Caco-2 (cell line): ENCODE measurements around the gene UBE2L3. TPM values are rescaled to one million over a fixed set of nuclear protein-coding genes. Genes with fewer than 3 reads are reported as not detected.

Experiments
- BruUV-seq: library from RNA; stranded (reverse); fragments of 400-500 nt; replicated peaks from 2 replicates; lab custom pipeline; 2021; lab: Mats Ljungman, UMichigan
- CTCF ChIA-PET: fragments of 300-600 bp; sonication (Branson Sonifier 250); formaldehyde crosslinking; loops from one replicate; lab custom pipeline; 2022; ENCODE audit warnings: antibody characterized with exemption; lab: Charles Lee
- POLR2A ChIA-PET: fragments of 300-600 bp; sonication (Branson Sonifier 250); formaldehyde crosslinking; loops from one replicate; lab custom pipeline; 2022; ENCODE audit warnings: antibody characterized with exemption; lab: Charles Lee
- DNase-seq, 2 experiments: peaks; one replicate each; pipeline versions ENCODE4 v3.0.0 to v3.0.0-alpha.2; 2020 to 2022
- H3K27me3 ChIP-seq: replicated peaks from 2 replicates; pipeline ENCODE4 v1.6.0; 2011; ENCODE audit warnings: low read length; ENCODE audit not compliant: control insufficient read depth, insufficient read depth
- H3K36me3 ChIP-seq: 2 replicates; pipeline ENCODE4 v1.5.1; 2011; ENCODE audit warnings: low read length; ENCODE audit not compliant: control insufficient read depth, insufficient read depth
- H3K4me1 ChIP-seq: fragments of 250-450 bp; sonication (Bioruptor Pico); 2 replicates; pipeline ENCODE4 v1.5.1; 2020; ENCODE audit warnings: mild to moderate bottlenecking
- H3K4me3 ChIP-seq: 2 replicates; pipeline ENCODE4 v1.5.1; 2011; ENCODE audit warnings: low read depth, mild to moderate bottlenecking, control low read depth, low read length
- H3K9me3 ChIP-seq: fragments of 250-450 bp; sonication (Bioruptor Pico); 2 replicates; pipeline ENCODE4 v1.5.1; 2020; ENCODE audit warnings: mild to moderate bottlenecking, moderate library complexity
- H3K27ac Mint-ChIP-seq: one replicate; pipeline ENCODE4 v1.8.0; 2022; ENCODE audit warnings: mixed read lengths; ENCODE audit not compliant: unreplicated experiment
- H3K27me3 Mint-ChIP-seq: one replicate; pipeline ENCODE4 v1.8.0; 2022; ENCODE audit warnings: mixed read lengths; ENCODE audit not compliant: insufficient read depth, unreplicated experiment
- H3K36me3 Mint-ChIP-seq: one replicate; pipeline ENCODE4 v1.8.0; 2022; ENCODE audit warnings: mild to moderate bottlenecking, mixed read lengths; ENCODE audit not compliant: insufficient read depth, unreplicated experiment
- H3K4me1 Mint-ChIP-seq: one replicate; pipeline ENCODE4 v1.8.0; 2022; ENCODE audit warnings: low read depth, mixed read lengths; ENCODE audit not compliant: unreplicated experiment
- H3K4me3 Mint-ChIP-seq: one replicate; pipeline ENCODE4 v1.8.0; 2022; ENCODE audit warnings: mild to moderate bottlenecking, moderate library complexity, mixed read lengths; ENCODE audit not compliant: unreplicated experiment
- H3K9me3 Mint-ChIP-seq: one replicate; pipeline ENCODE4 v1.8.0; 2022; ENCODE audit warnings: mixed read lengths; ENCODE audit not compliant: unreplicated experiment
- intact Hi-C: fragments of 100-400 bp; cut with micrococcal nuclease; formaldehyde crosslinking; loops from one replicate; pipeline ENCODE4 v1.10.0; 2022; ENCODE audit not compliant: unreplicated experiment
- total RNA-seq: library from RNA; stranded (reverse); gene quantifications from 2 replicates; pipeline ENCODE4 v1.2.3, GENCODE V29; 2022
- TF ChIP-seq, protein P1 (sequence below), 2 experiments: fragments of 200-600 bp in 1 of 2; IDR thresholded peaks; 1 replicate in 1 of 2; 2 replicates in 1 of 2; pipeline versions ENCODE4 v1.5.1 to v1.8.0; 2011 to 2022; ENCODE audit warnings: antibody characterized with exemption in 1 of 2, control low read depth in 1 of 2, inconsistent platforms in 1 of 2, low read depth in 1 of 2, low read length in 1 of 2, mild to moderate bottlenecking in 1 of 2, moderate library complexity in 1 of 2; ENCODE audit not compliant: insufficient read depth in 1 of 2, severe bottlenecking in 1 of 2, unreplicated experiment in 1 of 2

The UBE2L3 gene
- total RNA-seq, 1 experiment from 2014 or later: 63.4 TPM

DNA sequence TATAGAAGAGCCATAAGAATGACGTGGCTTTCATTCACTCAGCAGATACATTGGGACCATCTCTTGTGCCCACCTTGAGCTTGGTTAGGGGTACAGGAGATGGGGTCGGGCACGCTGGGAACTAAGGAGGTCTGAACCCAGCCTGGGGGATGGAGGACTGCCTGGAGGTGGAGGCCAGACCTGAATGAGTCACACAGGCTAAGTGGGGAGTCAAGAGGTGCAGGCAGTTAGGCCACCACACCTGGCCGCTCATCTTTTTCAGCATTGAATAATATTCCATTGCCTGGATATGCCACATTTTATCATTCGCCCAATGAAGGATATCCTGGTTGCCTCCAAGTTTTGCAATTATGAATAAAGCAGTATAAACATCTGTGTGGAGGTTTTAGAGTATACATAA is 94.5 kb downstream of the UBE2L3 start:
- Mint-ChIP-seq H3K27ac (no peak overlapping the region), H3K9me3 (no peaks in the 10 kb centered on the region), H3K4me3 (no peak overlapping the region), H3K27me3 (no peaks in the 10 kb centered on the region), H3K36me3 (peaks cover 41% of the 10 kb centered on the region), H3K4me1 (peaks cover 11% of the 10 kb centered on the region)
- no TSS peak for BruUV-seq
- H3K4me3 ChIP-seq: no peak overlapping the region
- no peaks in the 10 kb centered on the region for H3K27me3 ChIP-seq
- no peaks in the 10 kb centered on the region for H3K36me3 ChIP-seq
- TF ChIP-seq, protein P1, sequence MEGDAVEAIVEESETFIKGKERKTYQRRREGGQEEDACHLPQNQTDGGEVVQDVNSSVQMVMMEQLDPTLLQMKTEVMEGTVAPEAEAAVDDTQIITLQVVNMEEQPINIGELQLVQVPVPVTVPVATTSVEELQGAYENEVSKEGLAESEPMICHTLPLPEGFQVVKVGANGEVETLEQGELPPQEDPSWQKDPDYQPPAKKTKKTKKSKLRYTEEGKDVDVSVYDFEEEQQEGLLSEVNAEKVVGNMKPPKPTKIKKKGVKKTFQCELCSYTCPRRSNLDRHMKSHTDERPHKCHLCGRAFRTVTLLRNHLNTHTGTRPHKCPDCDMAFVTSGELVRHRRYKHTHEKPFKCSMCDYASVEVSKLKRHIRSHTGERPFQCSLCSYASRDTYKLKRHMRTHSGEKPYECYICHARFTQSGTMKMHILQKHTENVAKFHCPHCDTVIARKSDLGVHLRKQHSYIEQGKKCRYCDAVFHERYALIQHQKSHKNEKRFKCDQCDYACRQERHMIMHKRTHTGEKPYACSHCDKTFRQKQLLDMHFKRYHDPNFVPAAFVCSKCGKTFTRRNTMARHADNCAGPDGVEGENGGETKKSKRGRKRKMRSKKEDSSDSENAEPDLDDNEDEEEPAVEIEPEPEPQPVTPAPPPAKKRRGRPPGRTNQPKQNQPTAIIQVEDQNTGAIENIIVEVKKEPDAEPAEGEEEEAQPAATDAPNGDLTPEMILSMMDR (IDR thresholded peaks at IDR 0.05; ENCODE audit: insufficient read depth in 1 of 2, low read depth in 1 of 2, low read length in 1 of 2, severe bottlenecking in 1 of 2, unreplicated experiment in 1 of 2): no peak
- ChIA-PET CTCF (no interaction called here), POLR2A (interaction anchor here (0.7 kb wide), 1 partner anchor 26 kb away, joined by 4 read pairs; no protein-coding TSS in a partner anchor)
- intact Hi-C loops: no loop called here
- no peaks in the 10 kb centered on the region for H3K9me3 ChIP-seq
- no peak for DNase-seq
- H3K4me1 ChIP-seq: peaks cover 8% of the 10 kb centered on the region; the same call in 1 of the 2 replicates

DNA sequence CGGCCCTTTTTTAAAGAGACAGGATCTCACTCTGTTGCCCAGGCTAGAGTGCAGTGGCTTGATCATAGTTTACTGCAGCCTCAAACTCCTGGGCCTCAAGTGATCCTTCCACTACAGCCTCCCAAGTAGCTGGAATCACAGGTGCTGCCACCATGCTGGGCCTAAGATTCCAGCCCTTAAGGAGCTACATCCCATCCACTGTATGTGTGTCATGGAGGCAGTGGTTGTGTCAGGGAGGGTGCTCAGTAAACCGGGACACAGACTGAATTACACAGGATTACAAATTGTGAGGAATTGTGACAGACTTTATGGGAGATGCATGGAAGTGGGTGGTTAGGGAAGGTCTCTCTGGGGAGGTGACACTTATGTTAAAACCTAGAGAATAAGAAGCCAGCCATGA is 96.2 kb downstream of the UBE2L3 start:
- Histone ChIP-seq H3K27me3 (no peaks in the 10 kb centered on the region), H3K4me3 (no peak overlapping the region), H3K9me3 (no peaks in the 10 kb centered on the region), H3K4me1 (no peaks in the 10 kb centered on the region), H3K36me3 (no peaks in the 10 kb centered on the region)
- POLR2A ChIA-PET: no interaction called here
- no TSS peak for BruUV-seq
- H3K27me3 Mint-ChIP-seq: no peaks in the 10 kb centered on the region
- intact Hi-C loops: no loop called here
- TF ChIP-seq, protein P1 (IDR thresholded peaks at IDR 0.05; ENCODE audit: insufficient read depth in 1 of 2, low read depth in 1 of 2, low read length in 1 of 2, severe bottlenecking in 1 of 2, unreplicated experiment in 1 of 2): no peak
- H3K4me3 Mint-ChIP-seq: peak overlapping the region; percentile 40
- H3K36me3 Mint-ChIP-seq: peaks cover 27% of the 10 kb centered on the region
- no peak overlapping the region for H3K27ac Mint-ChIP-seq
- CTCF ChIA-PET: no interaction called here
- H3K4me1 Mint-ChIP-seq: peaks cover 18% of the 10 kb centered on the region
- no peaks in the 10 kb centered on the region for H3K9me3 Mint-ChIP-seq
- no peak for DNase-seq

DNA sequence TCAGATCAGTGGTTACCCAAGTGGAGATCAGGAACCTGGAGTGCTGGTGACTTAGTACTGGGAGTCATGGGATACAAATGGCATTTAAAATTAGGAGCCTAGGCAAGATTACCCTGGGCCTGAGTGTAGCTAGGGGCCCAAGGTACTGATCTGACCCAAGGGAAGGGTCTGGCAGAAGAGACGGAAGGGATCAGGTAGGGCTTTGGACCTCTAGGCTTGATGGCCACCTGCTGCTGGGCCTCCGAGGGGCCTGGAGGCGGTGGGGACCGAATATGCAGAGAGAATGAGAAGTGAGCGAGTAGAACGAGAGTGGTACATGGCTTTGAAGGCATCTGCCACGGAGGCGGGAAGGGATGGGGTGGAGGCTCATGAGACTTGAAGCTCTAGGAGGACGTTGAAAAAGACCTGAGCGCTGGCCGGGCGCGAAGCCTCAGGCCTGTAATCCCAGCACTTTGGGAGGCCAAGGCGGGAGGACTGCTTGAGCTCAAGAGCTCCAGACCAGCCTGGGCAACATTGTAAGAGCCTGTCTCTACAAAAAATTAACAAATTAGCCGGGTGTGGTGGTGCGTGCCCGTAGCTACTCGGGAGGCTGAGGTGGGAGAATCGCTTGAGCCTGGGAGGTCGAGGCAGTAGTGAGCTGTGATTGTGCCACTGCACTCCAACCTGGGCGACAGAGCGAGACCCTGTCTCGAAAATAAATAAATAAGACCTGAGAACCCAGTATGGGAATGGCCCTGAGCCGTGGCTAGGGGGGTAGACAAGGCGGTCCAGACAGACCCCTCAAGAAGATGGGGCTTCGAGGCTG is 97.7 kb downstream of the UBE2L3 start:
- peaks cover 39% of the 10 kb centered on the region for H3K36me3 Mint-ChIP-seq
- CTCF ChIA-PET: interaction anchor here (0.5 to 1.5 kb wide), 3 partner anchors 19 to 70 kb away, joined by 4 to 7 read pairs (median 7); partner anchors contain the start of gene SDF2L1
- H3K4me3 Mint-ChIP-seq: peak overlapping the region; percentile 89
- peaks cover 24% of the 10 kb centered on the region for H3K4me1 Mint-ChIP-seq
- H3K27me3 Mint-ChIP-seq: no peaks in the 10 kb centered on the region
- POLR2A ChIA-PET: interaction anchor here (1.2 to 1.6 kb wide), 2 partner anchors 13 to 36 kb away, joined by 3 to 4 read pairs; no protein-coding TSS in a partner anchor
- TF ChIP-seq, protein P1 (IDR thresholded peaks at IDR 0.05; ENCODE audit: insufficient read depth in 1 of 2, low read depth in 1 of 2, low read length in 1 of 2, severe bottlenecking in 1 of 2, unreplicated experiment in 1 of 2): no peak
- intact Hi-C loops: no loop called here
- Histone ChIP-seq H3K4me3 (peak overlapping the region; percentile 68), H3K36me3 (no peaks in the 10 kb centered on the region), H3K27me3 (no peaks in the 10 kb centered on the region), H3K4me1 (no peaks in the 10 kb centered on the region), H3K9me3 (no peaks in the 10 kb centered on the region)
- no peaks in the 10 kb centered on the region for H3K9me3 Mint-ChIP-seq
- no peak for DNase-seq
- no TSS peak for BruUV-seq
- peak overlapping the region; percentile 91 for H3K27ac Mint-ChIP-seq
